HepG2 (cell line): ENCODE data around the gene ASH1L. TPM values are rescaled to one million over a fixed set of nuclear protein-coding genes. Genes with fewer than 3 reads are reported as not detected.

ENCODE experiments used
- ATAC-seq: fragments of 200-7000 bp; cut with Tn5 transposase; 3 replicates; pipeline ENCODE4 v1.9.1; 2020; ENCODE audit warnings: mild to moderate bottlenecking, moderate library complexity
- BruUV-seq: library from RNA; stranded (reverse); fragments of 400-500 nt; replicated peaks from 2 replicates; lab custom pipeline; 2021; lab: Mats Ljungman, UMichigan
- CTCF ChIA-PET: fragments of 300-600 bp; formaldehyde crosslinking; extraction: SDS; loops from one replicate; lab custom pipeline; 2021; ENCODE audit warnings: low total read pairs, inconsistent platforms, low intra/inter-chr PET ratio; lab: Yijun Ruan, JAX
- POLR2A ChIA-PET: fragments of 350-600 bp; sonication (Branson Sonifier 250); formaldehyde crosslinking; loops from one replicate; lab custom pipeline; 2020; ENCODE audit warnings: antibody characterized with exemption, inconsistent platforms; lab: Yijun Ruan, JAX
- DNase-seq: peaks from one replicate; pipeline ENCODE4 v3.0.0-alpha.2; 2015; ENCODE audit warnings: low spot score
- FAIRE-seq: peaks from 3 replicates; lab custom pipeline; 2011; peaks lifted over from hg19 to GRCh38; lab: Jason Lieb, UNC
- H2AFZ ChIP-seq: one replicate; pipeline ENCODE4 v1.6.1; 2011; ENCODE audit warnings: low read length, inconsistent platforms
- H3K27ac ChIP-seq: fragments of 300-600 bp; 3 replicates; pipeline ENCODE4 v1.8.0; 2011; ENCODE audit warnings: mixed run types, mild to moderate bottlenecking, mixed read lengths, low read length, inconsistent platforms; ENCODE audit not compliant: insufficient read depth; ENCODE audit errors: extremely low read length
- H3K27me3 ChIP-seq, 2 experiments: fragments of 200-600 bp in 1 of 2; 2 replicates in 1 of 2; 3 replicates in 1 of 2; pipeline versions ENCODE4 v1.6.0 to v1.8.0; 2011; ENCODE audit warnings: low read length in 2 of 2, mild to moderate bottlenecking in 2 of 2, moderate library complexity in 2 of 2, inconsistent platforms in 1 of 2; ENCODE audit not compliant: insufficient read depth in 2 of 2, control insufficient read depth in 1 of 2
- H3K36me3 ChIP-seq, 2 experiments: fragments of 200-600 bp in 1 of 2; replicated peaks in 1 of 2; 2 replicates in 1 of 2; 3 replicates in 1 of 2; pipeline versions ENCODE4 v1.5.1 to v1.8.0; 2011; ENCODE audit warnings: low read length in 2 of 2, inconsistent platforms in 1 of 2; ENCODE audit not compliant: insufficient read depth in 2 of 2, control insufficient read depth in 1 of 2
- H3K4me1 ChIP-seq: 2 replicates; pipeline ENCODE4 v1.5.1; 2012; ENCODE audit warnings: low read length, inconsistent platforms; ENCODE audit not compliant: insufficient read depth
- H3K4me2 ChIP-seq: 2 replicates; pipeline ENCODE4 v1.6.0; 2011; ENCODE audit warnings: low read depth, low read length, inconsistent platforms
- H3K4me3 ChIP-seq, 3 experiments: fragments of 200-600 bp in 1 of 3; sonication (generic), shearing (Covaris generic) in 1 of 3; replicated peaks in 1 of 3; 2 replicates each; pipeline ENCODE4 v1.5.1; 2011 to 2016; ENCODE audit warnings: low read length in 3 of 3, inconsistent platforms in 2 of 3, low read depth in 2 of 3, mild to moderate bottlenecking in 2 of 3, control low read depth in 1 of 3, mixed read lengths in 1 of 3; ENCODE audit not compliant: insufficient read depth in 1 of 3
- H3K79me2 ChIP-seq: one replicate; pipeline ENCODE4 v1.6.1; 2011; ENCODE audit warnings: low read length, inconsistent platforms; ENCODE audit not compliant: insufficient read depth
- H3K9ac ChIP-seq: 2 replicates; pipeline ENCODE4 v1.6.0; 2011; ENCODE audit warnings: mild to moderate bottlenecking, low read depth, low read length, inconsistent platforms; ENCODE audit not compliant: insufficient read depth
- H3K9me3 ChIP-seq: 2 replicates; pipeline ENCODE4 v1.5.1; 2012; ENCODE audit warnings: mild to moderate bottlenecking, low read length
- H4K20me1 ChIP-seq: 2 replicates; pipeline ENCODE4 v1.6.0; 2011; ENCODE audit warnings: inconsistent platforms, mild to moderate bottlenecking, low read length, moderate library complexity; ENCODE audit not compliant: insufficient read depth
- ARID2 ChIP-seq: sonication (generic); formaldehyde crosslinking; IDR thresholded peaks from 2 replicates; pipeline ENCODE4 v1.8.1; 2022; ENCODE audit warnings: mild to moderate bottlenecking, missing genetic modification reagents, borderline replicate concordance
- HCFC1 ChIP-seq: fragments of 150-350 bp; IDR thresholded peaks from 2 replicates; pipeline ENCODE4 v1.6.1; 2014; ENCODE audit warnings: low read depth, low read length
- PRDM10 ChIP-seq: sonication (generic); formaldehyde crosslinking; IDR thresholded peaks from 2 replicates; pipeline ENCODE4 v1.4.0; 2020; ENCODE audit warnings: low read depth, missing genetic modification reagents
- SNRNP70 ChIP-seq: fragments of 200-400 bp; formaldehyde crosslinking; IDR thresholded peaks from 2 replicates; pipeline ENCODE4 v1.6.1; 2017; ENCODE audit warnings: mild to moderate bottlenecking, low read depth, low read length, moderate library complexity
- ZNF776 ChIP-seq: sonication (generic); formaldehyde crosslinking; IDR thresholded peaks from 2 replicates; pipeline ENCODE4 v1.4.0; 2020; ENCODE audit warnings: mild to moderate bottlenecking, missing genetic modification reagents
- ZSCAN9 ChIP-seq: IDR thresholded peaks from 2 replicates; pipeline ENCODE4 v1.6.1; 2016; ENCODE audit warnings: borderline replicate concordance
- WGBS: methylation state at CpG from one replicate; pipeline ENCODE4 v1.1.6; 2017; ENCODE audit warnings: low lambda C conversion rate; 5-methylcytosine and 5-hydroxymethylcytosine counted together
- in situ Hi-C: cut with HindIII; loops from 2 replicates; pipeline ENCODE4 v1.10.0; 2017; ENCODE audit warnings: low pct_unique_long_range_greater_than_20kb; ENCODE audit not compliant: extremely low pct_ligation_motif_present
- intact Hi-C: fragments of 100-400 bp; cut with micrococcal nuclease; formaldehyde crosslinking; loops from one replicate; pipeline ENCODE4 v1.10.0; 2022; ENCODE audit not compliant: unreplicated experiment
- polyA plus RNA-seq, 8 experiments: library from polyadenylated mRNA; depleted of rRNA in 3 of 8; stranded (reverse) in 7 of 8; unstranded in 1 of 8; fragments of >200 nt; fragmentation: Illumina TruSeq in 4 of 8; extraction: Trizol in 4 of 8; gene quantifications; 2 replicates each; pipeline versions ENCODE4 v1.2.1 to v1.2.3, GENCODE V29; 2011 to 2016; ENCODE audit warnings: low read depth in 4 of 8, missing spikeins in 1 of 8, mixed read lengths in 1 of 8; ENCODE audit not compliant: insufficient read depth in 1 of 8
- total RNA-seq, 5 experiments: library from RNA; depleted of rRNA; stranded (reverse); fragments of >200 nt; fragmentation: Illumina TruSeq; extraction: Trizol; gene quantifications; 2 replicates each; pipeline ENCODE4 v1.2.3, GENCODE V29; 2016; ENCODE audit warnings: low read depth in 1 of 5

The ASH1L gene
- total and polyA plus RNA-seq, 2 of the 13 experiments (the other 11 are each of a cell fraction or from before 2014, with no cell fraction given): 10.2 to 15.3 TPM

DNA sequence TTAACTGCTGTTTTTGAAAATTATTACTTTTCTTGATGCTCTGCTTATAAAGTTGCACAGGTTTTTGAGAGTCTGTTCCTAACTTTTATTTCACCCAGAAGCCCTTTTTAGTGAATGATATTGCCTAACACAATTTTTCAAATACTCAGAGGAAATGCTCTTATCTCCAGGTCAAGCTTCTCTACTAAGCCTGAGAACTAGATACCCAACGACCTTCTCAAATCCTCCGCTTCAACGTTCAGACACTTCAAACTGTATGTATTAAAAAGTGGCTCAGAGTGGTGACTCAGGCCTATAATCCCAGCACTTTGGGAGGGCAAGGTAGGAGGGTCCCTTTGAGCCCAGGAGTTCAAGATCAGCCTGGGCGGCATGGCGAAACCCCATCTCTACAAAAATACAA lies 88.5 kb downstream of the ASH1L start:
- H3K4me3 ChIP-seq: no peak overlapping the region
- no peak overlapping the region for H3K27ac ChIP-seq
- in situ Hi-C loops (no loop called here), intact Hi-C loops (no loop called here)
- no peak overlapping the region for H3K9ac ChIP-seq
- no peaks in the 10 kb centered on the region for H3K79me2 ChIP-seq
- no peaks in the 10 kb centered on the region for H3K4me1 ChIP-seq
- peaks cover 8 to 19% of the 10 kb centered on the region in 2 experiments; a peak in 4 of 5 replicates for H3K36me3 ChIP-seq
- no peak overlapping the region for H3K4me2 ChIP-seq
- ChIA-PET POLR2A (no interaction called here), CTCF (no interaction called here)
- WGBS: 94% methylated on average over 5 of the region's 5 CpGs
- FAIRE-seq (no peak), ATAC-seq (no peak), DNase-seq (no peak)
- H3K27me3 ChIP-seq: no peaks in the 10 kb centered on the region
- H3K9me3 ChIP-seq: peaks cover 14% of the 10 kb centered on the region
- H2AFZ ChIP-seq: no peak overlapping the region
- H4K20me1 ChIP-seq: no peaks in the 10 kb centered on the region
- BruUV-seq: no TSS peak
- TF ChIP-seq ARID2 (CRISPR knock-in tag) (no peak), SNRNP70 (no peak), ZNF776 (CRISPR knock-in tag) (no peak), PRDM10 (CRISPR knock-in tag) (no peak), ZSCAN9 (CRISPR knock-in tag) (no peak), HCFC1 (no peak)
